ENCODE results near the gene ITIH1. TPM values are rescaled to one million over a fixed set of nuclear protein-coding genes. Genes with fewer than 3 reads are reported as not detected.

ITIH1 gene
- total RNA-seq, 1 experiment from 2014 or later, result 0.47 TPM

DNA sequence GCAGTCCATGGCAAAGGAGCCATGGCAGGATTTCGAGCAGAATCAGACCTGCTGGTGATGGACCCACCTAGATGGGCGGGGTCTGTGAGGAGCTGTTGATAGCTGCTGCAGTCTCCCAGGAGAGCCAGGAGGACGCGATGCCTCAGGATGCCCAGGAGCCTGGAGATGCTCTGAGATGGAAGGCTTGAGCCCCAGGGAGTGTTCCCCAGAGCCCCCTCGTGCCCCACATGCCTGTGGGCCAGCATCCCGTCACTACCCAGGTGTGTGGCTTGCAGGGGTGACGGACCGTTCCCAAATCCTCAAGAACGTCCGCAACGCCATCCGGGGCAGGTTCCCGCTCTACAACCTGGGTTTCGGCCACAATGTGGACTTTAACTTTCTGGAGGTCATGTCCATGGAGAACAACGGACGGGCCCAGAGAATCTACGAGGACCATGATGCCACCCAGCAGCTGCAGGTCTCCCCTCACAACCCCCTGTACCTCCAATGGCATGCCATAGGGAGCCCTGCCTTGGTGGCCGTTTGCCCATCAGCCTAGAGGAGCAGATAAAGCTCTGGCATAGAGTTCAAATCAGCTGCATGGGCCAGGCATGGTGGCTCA is 6.7 kb downstream of the ITIH1 start:
- DNase-seq, result no peak
- Mint-ChIP-seq H3K9me3 (ENCODE audit: low read depth, unreplicated experiment) (no peaks in the 10 kb centered on the region), H3K4me3 (ENCODE audit: low read depth, unreplicated experiment) (no peak overlapping the region), H3K27me3 (ENCODE audit: unreplicated experiment) (peaks cover 69% of the 10 kb centered on the region), H3K36me3 (ENCODE audit: insufficient read depth, unreplicated experiment) (no peaks in the 10 kb centered on the region), H3K4me1 (ENCODE audit: low read depth, unreplicated experiment) (no peaks in the 10 kb centered on the region), H3K27ac (ENCODE audit: unreplicated experiment) (no peak overlapping the region)
- TF ChIP-seq, protein P1, sequence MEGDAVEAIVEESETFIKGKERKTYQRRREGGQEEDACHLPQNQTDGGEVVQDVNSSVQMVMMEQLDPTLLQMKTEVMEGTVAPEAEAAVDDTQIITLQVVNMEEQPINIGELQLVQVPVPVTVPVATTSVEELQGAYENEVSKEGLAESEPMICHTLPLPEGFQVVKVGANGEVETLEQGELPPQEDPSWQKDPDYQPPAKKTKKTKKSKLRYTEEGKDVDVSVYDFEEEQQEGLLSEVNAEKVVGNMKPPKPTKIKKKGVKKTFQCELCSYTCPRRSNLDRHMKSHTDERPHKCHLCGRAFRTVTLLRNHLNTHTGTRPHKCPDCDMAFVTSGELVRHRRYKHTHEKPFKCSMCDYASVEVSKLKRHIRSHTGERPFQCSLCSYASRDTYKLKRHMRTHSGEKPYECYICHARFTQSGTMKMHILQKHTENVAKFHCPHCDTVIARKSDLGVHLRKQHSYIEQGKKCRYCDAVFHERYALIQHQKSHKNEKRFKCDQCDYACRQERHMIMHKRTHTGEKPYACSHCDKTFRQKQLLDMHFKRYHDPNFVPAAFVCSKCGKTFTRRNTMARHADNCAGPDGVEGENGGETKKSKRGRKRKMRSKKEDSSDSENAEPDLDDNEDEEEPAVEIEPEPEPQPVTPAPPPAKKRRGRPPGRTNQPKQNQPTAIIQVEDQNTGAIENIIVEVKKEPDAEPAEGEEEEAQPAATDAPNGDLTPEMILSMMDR (IDR thresholded peaks at IDR 0.05; ENCODE audit: unreplicated experiment), result no peak
- CTCF ChIA-PET, result no interaction called here
- intact Hi-C loops (cut with micrococcal nuclease; ENCODE audit: unreplicated experiment), result no loop called here
- no TSS peak for BruUV-seq (replicated peaks)

DNA sequence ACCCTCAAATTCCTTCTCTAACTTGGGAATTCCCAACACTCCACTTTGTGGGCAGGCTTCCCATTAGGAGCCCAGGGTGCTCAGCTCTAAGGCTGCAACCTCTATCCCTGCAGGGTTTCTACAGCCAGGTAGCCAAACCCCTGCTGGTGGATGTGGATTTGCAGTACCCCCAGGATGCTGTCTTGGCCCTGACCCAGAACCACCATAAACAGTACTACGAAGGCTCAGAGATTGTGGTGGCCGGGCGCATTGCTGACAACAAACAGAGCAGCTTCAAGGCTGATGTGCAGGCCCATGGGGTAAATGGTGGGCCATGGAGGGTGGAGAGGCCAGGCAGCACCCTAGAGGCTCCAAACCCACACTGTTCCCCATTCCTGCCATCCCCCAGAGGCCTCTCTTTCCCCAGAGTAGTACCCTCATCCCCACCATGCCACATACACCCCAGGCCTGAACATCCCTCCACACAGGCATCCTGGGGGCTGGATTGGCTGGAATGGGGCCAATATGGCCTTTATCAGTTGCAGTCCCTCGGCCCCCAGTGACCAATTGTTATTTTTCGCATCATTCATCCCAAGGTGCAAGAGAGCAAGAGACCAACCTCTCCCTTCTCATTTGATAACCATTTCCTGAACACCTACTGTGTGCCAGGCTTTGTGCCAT is 7.7 kb downstream of the ITIH1 start:
- no peaks in the 10 kb centered on the region for H3K4me1 Mint-ChIP-seq (ENCODE audit: low read depth, unreplicated experiment)
- no peak overlapping the region for H3K27ac Mint-ChIP-seq (ENCODE audit: unreplicated experiment)
- CTCF ChIA-PET, result no interaction called here
- no peak for DNase-seq
- no peaks in the 10 kb centered on the region for H3K36me3 Mint-ChIP-seq (ENCODE audit: insufficient read depth, unreplicated experiment)
- BruUV-seq (replicated peaks), result no TSS peak
- H3K27me3 Mint-ChIP-seq (ENCODE audit: unreplicated experiment), result peaks cover 78% of the 10 kb centered on the region
- no peak overlapping the region for H3K4me3 Mint-ChIP-seq (ENCODE audit: low read depth, unreplicated experiment)
- H3K9me3 Mint-ChIP-seq (ENCODE audit: low read depth, unreplicated experiment), result no peaks in the 10 kb centered on the region
- intact Hi-C loops (cut with micrococcal nuclease; ENCODE audit: unreplicated experiment), result no loop called here
- TF ChIP-seq, protein P1 (IDR thresholded peaks at IDR 0.05; ENCODE audit: unreplicated experiment), result no peak

DNA sequence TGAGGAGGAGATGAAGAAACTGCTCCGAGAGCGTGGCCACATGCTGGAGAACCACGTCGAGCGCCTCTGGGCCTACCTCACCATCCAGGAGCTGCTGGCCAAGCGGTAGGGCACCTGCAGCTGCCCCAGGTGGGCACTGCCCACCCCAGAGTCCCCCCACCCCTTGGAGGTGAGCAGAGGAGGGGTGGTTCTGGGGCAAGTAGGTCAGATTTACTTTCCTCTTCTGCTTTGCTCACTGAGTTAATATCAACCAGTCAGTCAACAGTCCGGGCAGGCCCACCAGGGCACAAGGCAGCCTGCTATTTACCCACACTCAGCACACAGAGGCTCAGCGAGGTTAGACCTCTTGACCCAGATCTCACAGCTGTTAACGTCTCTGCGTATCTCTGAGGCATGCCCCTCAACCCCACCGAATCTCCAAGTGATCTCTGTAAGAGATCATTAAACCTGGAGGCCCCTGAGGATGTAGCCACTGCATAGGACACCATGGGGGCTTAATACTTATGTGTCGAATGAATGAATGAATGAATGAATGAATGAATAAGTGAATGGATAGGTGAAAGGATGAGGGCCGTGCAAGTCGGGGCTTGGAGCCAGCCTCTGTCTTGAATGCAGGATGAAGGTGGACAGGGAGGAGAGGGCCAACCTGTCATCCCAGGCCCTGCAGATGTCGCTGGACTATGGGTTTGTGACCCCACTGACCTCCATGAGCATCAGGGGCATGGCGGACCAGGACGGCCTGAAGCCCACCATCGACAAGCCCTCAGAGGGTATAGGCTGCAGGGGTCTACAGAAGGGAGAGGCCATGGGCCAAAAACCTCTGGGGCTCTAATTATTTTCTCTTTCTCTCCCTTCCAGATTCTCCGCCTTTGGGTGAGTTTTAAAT is 9.2 kb downstream of the ITIH1 start:
- intact Hi-C loops (cut with micrococcal nuclease; ENCODE audit: unreplicated experiment), result no loop called here
- H3K36me3 Mint-ChIP-seq (ENCODE audit: insufficient read depth, unreplicated experiment), result no peaks in the 10 kb centered on the region
- CTCF ChIA-PET, result no interaction called here
- H3K27ac Mint-ChIP-seq (ENCODE audit: unreplicated experiment), result no peak overlapping the region
- DNase-seq, result no peak
- TF ChIP-seq, protein P1 (IDR thresholded peaks at IDR 0.05; ENCODE audit: unreplicated experiment), result no peak
- H3K27me3 Mint-ChIP-seq (ENCODE audit: unreplicated experiment), result peaks cover 82% of the 10 kb centered on the region
- BruUV-seq (replicated peaks), result no TSS peak
- no peaks in the 10 kb centered on the region for H3K4me1 Mint-ChIP-seq (ENCODE audit: low read depth, unreplicated experiment)
- no peak overlapping the region for H3K4me3 Mint-ChIP-seq (ENCODE audit: low read depth, unreplicated experiment)
- no peaks in the 10 kb centered on the region for H3K9me3 Mint-ChIP-seq (ENCODE audit: low read depth, unreplicated experiment)

DNA sequence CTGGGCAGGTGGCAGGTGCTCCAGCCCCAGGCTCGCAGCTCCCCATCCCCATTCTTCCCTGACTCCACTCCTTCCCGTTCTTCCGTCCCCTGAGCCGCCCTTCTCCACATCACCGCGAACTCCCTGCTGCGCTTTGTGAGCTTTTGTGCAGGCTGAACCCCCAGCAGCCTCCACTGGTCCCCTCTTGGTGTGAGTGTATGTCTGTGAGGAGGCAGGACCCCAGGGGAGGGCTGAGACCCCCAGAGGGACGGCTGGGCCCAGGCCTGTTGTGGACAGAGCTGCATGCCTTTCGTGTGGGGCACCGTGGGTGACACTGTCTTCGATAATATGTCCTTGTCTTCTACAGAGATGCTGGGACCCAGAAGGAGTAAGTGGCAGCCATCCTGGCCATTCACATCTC is 9.8 kb downstream of the ITIH1 start:
- no peak for DNase-seq
- Mint-ChIP-seq H3K27me3 (ENCODE audit: unreplicated experiment) (peaks cover 82% of the 10 kb centered on the region), H3K9me3 (ENCODE audit: low read depth, unreplicated experiment) (no peaks in the 10 kb centered on the region), H3K36me3 (ENCODE audit: insufficient read depth, unreplicated experiment) (no peaks in the 10 kb centered on the region), H3K4me3 (ENCODE audit: low read depth, unreplicated experiment) (no peak overlapping the region), H3K27ac (ENCODE audit: unreplicated experiment) (no peak overlapping the region), H3K4me1 (ENCODE audit: low read depth, unreplicated experiment) (no peaks in the 10 kb centered on the region)
- BruUV-seq (replicated peaks), result no TSS peak
- intact Hi-C loops (cut with micrococcal nuclease; ENCODE audit: unreplicated experiment), result no loop called here
- CTCF ChIA-PET, result no interaction called here
- TF ChIP-seq, protein P1 (IDR thresholded peaks at IDR 0.05; ENCODE audit: unreplicated experiment), result no peak
